ENCODE measurements around the gene PSME4.
"Not testable (repeated sequence)": the region's sequence is repeated elsewhere in the genome, so short reads cannot be mapped to it uniquely, and the experiment has no call there.

The PSME4 gene

DNA sequence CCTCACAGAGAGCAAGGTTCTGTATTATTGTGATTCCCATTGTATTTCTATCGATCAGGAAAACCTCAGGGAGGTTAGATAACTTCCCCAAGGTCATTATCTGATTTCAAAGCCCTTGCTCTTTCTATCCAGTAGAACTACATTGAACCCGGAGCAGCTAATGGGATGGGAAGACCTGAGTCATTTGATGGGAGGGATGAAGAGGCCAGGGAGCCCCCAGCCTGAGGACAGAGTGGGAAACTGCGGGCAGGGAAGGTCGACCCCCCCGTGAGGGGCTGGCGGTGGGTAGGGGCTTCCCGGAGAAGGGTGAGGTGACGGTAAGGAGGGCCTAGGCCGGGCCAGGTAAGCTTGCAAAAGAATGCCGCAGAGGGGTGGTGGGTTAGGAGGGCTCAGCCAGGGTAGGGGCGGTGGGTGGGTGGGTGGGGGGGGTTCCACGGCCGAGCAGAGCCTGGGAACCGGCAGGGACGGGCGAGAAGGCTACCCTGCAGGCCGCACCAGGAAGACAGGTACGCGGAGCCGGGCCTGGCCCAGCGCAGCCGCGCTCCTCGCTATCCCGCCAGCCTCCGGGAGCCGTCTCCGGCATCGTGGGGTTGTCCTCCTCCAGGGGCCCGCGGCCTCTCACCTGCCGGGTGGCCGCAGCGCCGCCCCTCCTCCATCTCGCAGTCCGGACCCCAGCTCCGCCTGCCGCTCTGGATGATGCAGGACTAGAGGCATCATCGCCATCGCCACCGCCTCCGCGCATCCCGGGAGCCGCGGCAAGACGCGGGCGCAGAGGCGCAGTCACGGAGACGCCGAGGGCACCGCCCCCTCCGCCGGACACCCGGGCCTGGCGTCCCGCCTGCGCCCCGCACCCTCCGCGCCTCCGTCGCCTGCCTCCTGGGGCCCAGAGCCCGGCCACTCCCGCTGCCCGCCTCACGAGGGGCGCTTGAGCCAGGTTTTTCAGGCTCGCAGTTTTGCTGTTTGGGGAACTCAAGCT is 111.3 kb downstream of the PSME4 start, which contains the start of gene GPR75:
Gene GPR75 (minus strand): TSS at position 762 of the 976 bp plus-strand sequence. CDS start 5,211 bp downstream, outside the sequence.
- in situ Hi-C loops (cut with MboI; ENCODE audit: low sequenced_read_pairs, unreplicated experiment): no loop called here
- TF ChIP-seq CTCF (IDR thresholded peaks at IDR 0.05; ENCODE audit: borderline replicate concordance, control extremely low read depth, extremely low read depth, insufficient read depth, missing control alignments): no peak
- no peak for DNase-seq (ENCODE audit: low spot score)

DNA sequence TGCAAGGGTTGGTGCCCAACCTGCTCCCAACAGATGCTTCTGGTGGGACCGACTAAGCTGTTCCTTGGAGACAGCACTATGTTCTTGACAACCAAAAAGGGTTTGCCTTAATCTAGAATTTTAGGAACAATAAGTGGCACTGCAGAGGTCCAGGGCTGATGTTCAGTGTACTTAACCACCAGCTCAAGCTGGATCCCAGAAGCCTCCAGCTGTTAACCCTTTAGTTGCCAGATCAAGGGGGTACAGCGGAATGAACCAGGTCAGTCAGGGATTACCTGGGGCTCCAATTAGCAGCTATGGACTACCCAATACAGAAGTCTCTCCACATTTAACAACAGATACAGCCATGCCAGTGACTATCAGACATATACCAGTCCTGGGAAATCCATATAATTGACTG is 114.5 kb downstream of the PSME4 start:
- no peak for DNase-seq (ENCODE audit: low spot score)
- in situ Hi-C loops (cut with MboI; ENCODE audit: low sequenced_read_pairs, unreplicated experiment): no loop called here

DNA sequence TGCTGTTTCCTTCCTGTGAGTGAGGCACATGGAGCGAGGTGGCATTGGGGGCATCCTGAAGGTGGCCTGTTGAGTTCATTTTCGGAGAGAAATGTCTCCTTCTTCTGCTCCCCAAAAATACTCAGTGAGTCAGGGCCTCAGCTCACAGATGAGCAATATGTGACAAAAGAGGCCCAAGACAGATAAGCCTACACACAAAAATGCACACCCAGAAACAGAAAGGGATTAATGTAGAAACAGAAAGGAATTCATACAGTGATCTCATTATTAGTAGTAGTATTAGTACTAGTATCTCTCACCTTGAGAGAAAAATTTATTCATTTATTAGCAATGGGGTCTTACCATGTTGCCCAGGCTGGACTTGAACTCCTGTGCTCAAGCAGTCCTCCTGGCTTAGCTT is 116.1 kb downstream of the PSME4 start:
- no peak for DNase-seq (ENCODE audit: low spot score)
- in situ Hi-C loops (cut with MboI; ENCODE audit: low sequenced_read_pairs, unreplicated experiment): no loop called here
- TF ChIP-seq CTCF (IDR thresholded peaks at IDR 0.05; ENCODE audit: borderline replicate concordance, control extremely low read depth, extremely low read depth, insufficient read depth, missing control alignments): no peak

More for the DNA sequence above, 114.5 kb downstream of the PSME4 start:
- TF ChIP-seq CTCF (IDR thresholded peaks at IDR 0.05; ENCODE audit: borderline replicate concordance, control extremely low read depth, extremely low read depth, insufficient read depth, missing control alignments): no peak

DNA sequence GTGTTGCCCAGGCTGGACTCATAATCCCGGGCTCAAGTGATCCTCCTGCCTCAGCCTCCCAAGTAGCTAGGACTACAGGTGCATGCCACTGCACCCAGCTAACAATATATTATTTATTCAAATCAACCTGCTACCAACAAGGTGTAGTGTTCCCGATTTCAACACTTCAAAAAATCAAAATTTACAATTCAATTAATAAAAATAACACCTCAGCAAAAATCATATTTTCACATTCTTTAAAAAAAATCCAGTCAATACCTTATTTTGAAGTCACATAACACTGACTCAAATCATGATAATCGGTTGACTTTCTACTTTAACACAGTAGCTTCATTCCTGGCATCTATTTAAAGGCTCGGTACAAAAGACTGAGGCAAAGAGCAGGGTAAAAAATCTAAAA is 118.3 kb downstream of the PSME4 start:
- in situ Hi-C loops (cut with MboI; ENCODE audit: low sequenced_read_pairs, unreplicated experiment): no loop called here
- TF ChIP-seq CTCF (IDR thresholded peaks at IDR 0.05; ENCODE audit: borderline replicate concordance, control extremely low read depth, extremely low read depth, insufficient read depth, missing control alignments): no peak
- DNase-seq (ENCODE audit: low spot score): no peak

DNA sequence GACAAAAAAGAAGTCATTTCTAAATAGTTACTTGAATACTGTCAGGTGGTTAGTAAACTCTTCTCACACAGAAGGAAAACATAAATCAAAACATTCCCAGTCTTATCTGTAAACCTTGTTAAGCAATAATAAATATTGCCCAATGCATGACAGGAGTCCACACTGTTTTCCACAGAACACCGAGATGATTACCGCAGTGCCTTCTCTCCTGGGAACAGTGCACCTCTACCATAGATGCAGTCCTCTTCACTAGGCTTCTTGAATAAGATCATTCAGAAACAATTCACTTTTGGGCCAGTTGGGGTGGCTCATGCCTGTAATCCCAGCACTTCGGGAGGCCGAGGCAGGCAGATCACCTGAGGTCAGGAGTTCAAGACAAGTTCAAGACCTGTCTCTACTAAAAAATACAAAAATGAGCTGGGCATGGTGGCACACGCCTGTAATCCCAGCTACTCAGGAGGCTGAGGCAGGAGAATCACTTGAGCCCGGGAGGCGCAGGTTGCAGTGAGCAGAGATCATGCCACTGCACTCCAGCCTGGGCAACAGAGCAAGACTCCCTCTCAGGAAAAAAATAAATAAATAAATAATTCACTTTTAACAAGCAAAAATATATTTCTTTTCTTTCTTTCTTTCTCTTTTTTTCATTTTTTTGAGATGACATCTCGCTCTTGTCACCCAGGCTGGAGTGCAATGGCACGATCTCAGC is 119.6 kb downstream of the PSME4 start:
- in situ Hi-C loops (cut with MboI; ENCODE audit: low sequenced_read_pairs, unreplicated experiment); DNase-seq (ENCODE audit: low spot score): not testable (repeated sequence)

DNA sequence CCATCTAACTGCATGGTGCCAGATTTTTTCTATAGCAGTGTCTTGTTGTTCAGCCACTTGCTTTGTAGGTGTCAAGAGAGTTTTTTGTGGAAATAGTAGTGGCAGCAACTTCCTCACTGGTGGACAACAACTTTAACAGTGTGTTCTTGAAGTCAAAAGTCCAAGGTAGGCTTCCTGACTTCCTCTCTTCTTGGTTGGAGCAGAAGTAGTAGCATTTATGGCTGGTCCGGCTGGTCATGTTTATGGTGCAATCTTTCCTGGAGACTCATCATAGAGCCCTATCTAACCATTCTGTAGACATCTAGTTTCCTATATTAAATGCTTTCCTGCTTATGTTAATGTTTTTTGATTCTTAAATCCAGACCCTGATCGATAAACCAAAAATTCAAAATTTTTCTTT is 122.7 kb downstream of the PSME4 start:
- TF ChIP-seq CTCF (IDR thresholded peaks at IDR 0.05; ENCODE audit: borderline replicate concordance, control extremely low read depth, extremely low read depth, insufficient read depth, missing control alignments): no peak
- no peak for DNase-seq (ENCODE audit: low spot score)
- in situ Hi-C loops (cut with MboI; ENCODE audit: low sequenced_read_pairs, unreplicated experiment): no loop called here

- no peak for TF ChIP-seq CTCF (IDR thresholded peaks at IDR 0.05; ENCODE audit: borderline replicate concordance, control extremely low read depth, extremely low read depth, insufficient read depth, missing control alignments)
- DNase-seq (ENCODE audit: low spot score): no peak
- in situ Hi-C loops (cut with MboI; ENCODE audit: low sequenced_read_pairs, unreplicated experiment): no loop called here
These were observed 127.2 kb downstream of the PSME4 start for GRCh38 chr2:53843595-53843994.
